Astrocyte (in vitro differentiated cells and primary cell): ENCODE measurements around the gene TBATA.

ENCODE experiments used
- EZH2 ChIP-seq: IDR thresholded peaks from 2 replicates; pipeline ENCODE4 v1.6.1; 2012; ENCODE audit warnings: mild to moderate bottlenecking, low read length, inconsistent platforms; ENCODE audit not compliant: insufficient read depth
- TF ChIP-seq, protein P1 (sequence below): IDR thresholded peaks from 2 replicates; pipeline ENCODE4 v1.5.1; 2011; ENCODE audit warnings: low read depth, mild to moderate bottlenecking, inconsistent platforms, low read length, moderate library complexity; ENCODE audit not compliant: insufficient read depth

DNA sequence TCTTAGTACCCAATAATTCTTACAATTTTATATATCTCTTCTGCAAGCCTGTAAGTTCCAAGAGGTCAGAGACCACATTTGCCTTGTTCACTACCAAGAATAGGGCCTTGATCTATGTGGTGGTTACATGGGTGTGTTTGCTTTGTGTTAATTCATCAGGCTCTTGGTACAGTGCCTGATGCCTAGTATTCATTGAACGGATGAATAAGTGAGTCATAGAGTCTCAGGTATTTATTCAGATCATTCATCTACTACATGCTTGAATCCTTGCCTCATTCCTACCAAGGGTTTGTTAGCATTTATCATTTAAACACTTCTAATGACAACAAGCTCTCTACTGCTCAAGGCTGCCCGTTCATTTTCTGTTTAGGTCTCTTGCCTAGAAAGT is 19.2 kb upstream of the TBATA start:
- TF ChIP-seq, protein P1, sequence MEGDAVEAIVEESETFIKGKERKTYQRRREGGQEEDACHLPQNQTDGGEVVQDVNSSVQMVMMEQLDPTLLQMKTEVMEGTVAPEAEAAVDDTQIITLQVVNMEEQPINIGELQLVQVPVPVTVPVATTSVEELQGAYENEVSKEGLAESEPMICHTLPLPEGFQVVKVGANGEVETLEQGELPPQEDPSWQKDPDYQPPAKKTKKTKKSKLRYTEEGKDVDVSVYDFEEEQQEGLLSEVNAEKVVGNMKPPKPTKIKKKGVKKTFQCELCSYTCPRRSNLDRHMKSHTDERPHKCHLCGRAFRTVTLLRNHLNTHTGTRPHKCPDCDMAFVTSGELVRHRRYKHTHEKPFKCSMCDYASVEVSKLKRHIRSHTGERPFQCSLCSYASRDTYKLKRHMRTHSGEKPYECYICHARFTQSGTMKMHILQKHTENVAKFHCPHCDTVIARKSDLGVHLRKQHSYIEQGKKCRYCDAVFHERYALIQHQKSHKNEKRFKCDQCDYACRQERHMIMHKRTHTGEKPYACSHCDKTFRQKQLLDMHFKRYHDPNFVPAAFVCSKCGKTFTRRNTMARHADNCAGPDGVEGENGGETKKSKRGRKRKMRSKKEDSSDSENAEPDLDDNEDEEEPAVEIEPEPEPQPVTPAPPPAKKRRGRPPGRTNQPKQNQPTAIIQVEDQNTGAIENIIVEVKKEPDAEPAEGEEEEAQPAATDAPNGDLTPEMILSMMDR: no peak
- TF ChIP-seq EZH2: no peak
